ENCODE results near the gene LGALS3BP.

DNA sequence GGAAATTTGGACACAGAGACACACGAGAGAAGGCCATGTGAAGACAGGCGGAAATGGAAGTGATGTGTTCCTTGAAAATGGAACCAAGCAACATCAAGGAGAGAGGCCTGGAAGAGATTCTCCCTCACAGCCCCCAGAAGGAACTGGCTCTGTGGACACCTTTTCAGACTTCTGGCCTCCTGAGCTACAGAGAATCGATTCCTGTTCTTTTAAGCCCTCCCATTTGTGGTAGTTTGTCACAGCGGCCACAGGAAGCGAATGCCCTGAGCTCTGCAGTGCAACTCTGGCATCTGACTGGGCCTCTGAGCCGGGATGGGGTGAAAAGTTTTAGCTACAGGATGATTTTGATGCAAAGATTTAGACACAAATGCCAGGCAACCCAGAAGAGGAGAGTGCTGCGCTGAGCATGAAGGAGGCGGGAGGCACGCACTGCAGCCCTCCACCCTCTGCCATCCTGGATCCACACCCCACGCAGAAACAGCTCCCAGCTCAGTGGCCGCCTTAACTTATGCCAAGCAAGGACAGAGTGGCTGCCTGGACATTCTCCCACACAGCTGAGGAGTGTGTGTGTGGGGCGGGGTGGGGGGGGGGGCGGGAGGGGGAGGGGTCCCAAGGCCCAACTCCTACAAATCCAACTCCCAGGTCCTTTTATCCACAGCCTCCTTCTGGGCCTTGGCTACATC is 56.8 kb downstream of the LGALS3BP start:
- TF ChIP-seq, protein P1, sequence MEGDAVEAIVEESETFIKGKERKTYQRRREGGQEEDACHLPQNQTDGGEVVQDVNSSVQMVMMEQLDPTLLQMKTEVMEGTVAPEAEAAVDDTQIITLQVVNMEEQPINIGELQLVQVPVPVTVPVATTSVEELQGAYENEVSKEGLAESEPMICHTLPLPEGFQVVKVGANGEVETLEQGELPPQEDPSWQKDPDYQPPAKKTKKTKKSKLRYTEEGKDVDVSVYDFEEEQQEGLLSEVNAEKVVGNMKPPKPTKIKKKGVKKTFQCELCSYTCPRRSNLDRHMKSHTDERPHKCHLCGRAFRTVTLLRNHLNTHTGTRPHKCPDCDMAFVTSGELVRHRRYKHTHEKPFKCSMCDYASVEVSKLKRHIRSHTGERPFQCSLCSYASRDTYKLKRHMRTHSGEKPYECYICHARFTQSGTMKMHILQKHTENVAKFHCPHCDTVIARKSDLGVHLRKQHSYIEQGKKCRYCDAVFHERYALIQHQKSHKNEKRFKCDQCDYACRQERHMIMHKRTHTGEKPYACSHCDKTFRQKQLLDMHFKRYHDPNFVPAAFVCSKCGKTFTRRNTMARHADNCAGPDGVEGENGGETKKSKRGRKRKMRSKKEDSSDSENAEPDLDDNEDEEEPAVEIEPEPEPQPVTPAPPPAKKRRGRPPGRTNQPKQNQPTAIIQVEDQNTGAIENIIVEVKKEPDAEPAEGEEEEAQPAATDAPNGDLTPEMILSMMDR (conservative IDR thresholded peaks at IDR 0.05 in 1 of 2, IDR thresholded peaks at IDR 0.05 in 1 of 2; ENCODE audit: extremely low read depth in 1 of 2, insufficient read depth in 1 of 2, low read depth in 1 of 2, low read length in 2 of 2) = no peak
- no peak for TF ChIP-seq EZH2 (IDR thresholded peaks at IDR 0.05; ENCODE audit: borderline replicate concordance, low read length)
